ENCODE results near the gene FUBP3.

DNA sequence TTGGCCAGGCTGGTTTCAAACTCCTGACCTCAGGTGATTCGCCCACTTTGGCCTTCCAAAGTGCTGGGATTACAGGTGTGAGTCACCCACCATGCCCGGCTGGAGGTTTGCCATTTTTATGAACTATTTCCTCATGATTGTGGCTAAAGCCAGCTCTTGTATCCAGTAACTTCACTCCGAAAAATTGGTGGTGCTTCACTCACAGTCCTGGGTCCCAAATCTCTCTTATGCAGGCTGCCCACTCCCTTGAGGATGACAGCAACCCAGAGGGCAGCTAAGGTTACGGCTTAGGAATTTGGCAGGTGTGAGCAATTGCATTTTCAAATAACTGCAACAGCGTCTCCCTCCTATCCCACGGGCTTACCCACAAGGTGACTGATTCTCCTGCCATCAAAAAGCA, 23.4 kb upstream of the FUBP3 start:
- TF ChIP-seq CTCF (IDR thresholded peaks at IDR 0.05) (no peak), POLR2A (IDR thresholded peaks at IDR 0.05) (no peak)

Measured in thyroid gland (tissue), 4 donors.